ENCODE results near the gene DDHD1. TPM values are rescaled to one million over a fixed set of nuclear protein-coding genes. Genes with fewer than 3 reads are reported as not detected.

DDHD1 gene
- total RNA-seq, 5 donors from 2014 or later (not counting 1 experiment from before 2014, with no cell fraction given), result 36.6 to 69.6 (median 45.4) TPM

DNA sequence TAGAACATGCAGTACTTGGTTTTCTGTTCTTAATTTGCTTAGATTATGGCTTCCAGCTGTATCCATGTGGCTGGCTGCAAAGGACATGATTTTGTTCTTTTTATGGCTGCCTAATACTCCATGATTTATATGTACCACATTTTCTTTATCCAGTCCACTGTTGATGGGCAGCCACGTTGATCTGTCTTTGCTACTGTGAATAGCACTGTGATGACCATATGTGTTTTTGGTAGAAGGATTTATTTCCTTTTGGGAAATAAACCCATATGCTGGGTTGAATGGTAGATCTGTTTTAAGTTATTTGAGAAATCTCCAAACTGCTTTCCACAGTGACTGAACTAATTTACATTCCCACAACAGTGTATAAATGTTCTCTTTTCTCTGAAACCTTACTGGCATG lies 116.1 kb downstream of the DDHD1 start:
- ATAC-seq (replicated peaks in 1 of 4) (no peak), DNase-seq (no peak)
- H3K36me3 Mint-ChIP-seq, result peaks cover 72% of the 10 kb centered on the region
- no peaks in the 10 kb centered on the region for H3K4me1 ChIP-seq (ENCODE audit: control insufficient read depth in 1 of 2, extremely low read depth in 1 of 2, insufficient read depth in 2 of 2, low read length in 2 of 2)
- no peak overlapping the region for H3K4me3 Mint-ChIP-seq
- no peak overlapping the region for H3K27ac ChIP-seq (ENCODE audit: low read length)
- H3K36me3 ChIP-seq (ENCODE audit: control insufficient read depth in 2 of 2, extremely low read depth in 1 of 2, insufficient read depth in 1 of 2, low read length in 1 of 2), result peaks cover 2 to 50% of the 10 kb centered on the region in 2 donors
- no peaks in the 10 kb centered on the region for H3K4me1 Mint-ChIP-seq
- H3K27ac Mint-ChIP-seq, result no peak overlapping the region
- H3K9me3 ChIP-seq, result no peaks in the 10 kb centered on the region
- H3K4me3 ChIP-seq (ENCODE audit: control insufficient read depth in 1 of 2, extremely low read depth in 1 of 2, low read length in 1 of 2), result no peak overlapping the region
- ChIA-PET CTCF (no interaction called here), POLR2A (no interaction called here)
- H3K27me3 ChIP-seq (replicated peaks in 1 of 2; ENCODE audit: control insufficient read depth in 2 of 2, extremely low read depth in 1 of 2, insufficient read depth in 2 of 2, low read length in 1 of 2), result no peaks in the 10 kb centered on the region
- no peaks in the 10 kb centered on the region for H3K27me3 Mint-ChIP-seq
- no peaks in the 10 kb centered on the region for H3K9me3 Mint-ChIP-seq
- WGBS (ENCODE audit: insufficient coverage), result no CpG with 5 or more reads among the region's 1 CpG

DNA sequence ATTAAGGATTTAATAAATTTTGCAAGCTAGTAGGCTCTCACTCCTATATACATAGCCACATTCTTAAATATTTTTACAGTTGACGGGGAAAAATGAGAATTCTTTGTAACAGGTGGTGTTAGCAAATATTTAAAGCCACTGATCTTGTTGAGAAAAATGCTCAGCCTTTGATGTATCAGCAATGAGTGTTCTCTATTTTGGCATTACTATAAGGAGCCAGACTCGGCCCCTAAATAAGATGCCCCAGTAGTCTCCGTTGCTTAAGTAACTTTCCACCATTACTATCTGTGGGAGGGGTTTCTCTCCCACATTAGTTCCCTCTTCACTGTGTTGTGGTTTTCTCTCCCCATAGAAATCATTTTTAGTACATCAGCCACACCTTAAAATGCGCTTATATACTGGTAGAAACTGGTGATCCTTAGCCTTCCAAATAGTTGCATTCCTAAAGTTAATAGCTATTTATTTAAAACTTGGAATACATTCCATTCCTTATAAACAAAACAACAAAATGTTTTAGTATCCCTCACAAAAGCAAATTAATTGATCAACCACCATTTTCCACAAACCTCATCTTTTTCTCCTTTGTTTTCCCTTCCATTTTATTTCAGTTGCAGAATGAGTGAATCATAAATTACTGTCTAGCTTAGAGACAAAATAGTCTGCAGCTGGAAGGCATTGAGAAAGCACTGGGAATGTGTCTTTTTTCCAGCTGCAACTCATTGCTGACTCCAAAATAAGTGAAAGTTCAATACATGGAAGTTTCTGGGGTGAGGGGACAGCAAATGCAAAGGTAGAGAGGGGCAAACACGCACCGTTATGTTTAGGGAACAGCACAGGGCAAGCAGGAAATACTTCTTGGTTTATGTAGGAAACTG lies 117.5 kb downstream of the DDHD1 start:
- H3K36me3 Mint-ChIP-seq, result peaks cover 58% of the 10 kb centered on the region
- no peak overlapping the region for H3K27ac Mint-ChIP-seq
- Histone ChIP-seq H3K4me1 (ENCODE audit: control insufficient read depth in 1 of 2, extremely low read depth in 1 of 2, insufficient read depth in 2 of 2, low read length in 2 of 2) (no peaks in the 10 kb centered on the region), H3K27me3 (replicated peaks in 1 of 2; ENCODE audit: control insufficient read depth in 2 of 2, extremely low read depth in 1 of 2, insufficient read depth in 2 of 2, low read length in 1 of 2) (no peaks in the 10 kb centered on the region), H3K36me3 (ENCODE audit: control insufficient read depth in 2 of 2, extremely low read depth in 1 of 2, insufficient read depth in 1 of 2, low read length in 1 of 2) (peaks cover 2 to 37% of the 10 kb centered on the region in 2 donors), H3K4me3 (ENCODE audit: control insufficient read depth in 1 of 2, extremely low read depth in 1 of 2, low read length in 1 of 2) (no peak overlapping the region), H3K27ac (ENCODE audit: low read length) (no peak overlapping the region), H3K9me3 (no peaks in the 10 kb centered on the region)
- ATAC-seq (replicated peaks in 1 of 4) (no peak), DNase-seq (no peak)
- H3K9me3 Mint-ChIP-seq, result no peaks in the 10 kb centered on the region
- ChIA-PET POLR2A (no interaction called here), CTCF (no interaction called here)
- H3K4me3 Mint-ChIP-seq, result no peak overlapping the region
- no peaks in the 10 kb centered on the region for H3K27me3 Mint-ChIP-seq
- H3K4me1 Mint-ChIP-seq, result no peaks in the 10 kb centered on the region
- 100% methylated on average over 2 of the region's 6 CpGs for WGBS (ENCODE audit: insufficient coverage)

DNA sequence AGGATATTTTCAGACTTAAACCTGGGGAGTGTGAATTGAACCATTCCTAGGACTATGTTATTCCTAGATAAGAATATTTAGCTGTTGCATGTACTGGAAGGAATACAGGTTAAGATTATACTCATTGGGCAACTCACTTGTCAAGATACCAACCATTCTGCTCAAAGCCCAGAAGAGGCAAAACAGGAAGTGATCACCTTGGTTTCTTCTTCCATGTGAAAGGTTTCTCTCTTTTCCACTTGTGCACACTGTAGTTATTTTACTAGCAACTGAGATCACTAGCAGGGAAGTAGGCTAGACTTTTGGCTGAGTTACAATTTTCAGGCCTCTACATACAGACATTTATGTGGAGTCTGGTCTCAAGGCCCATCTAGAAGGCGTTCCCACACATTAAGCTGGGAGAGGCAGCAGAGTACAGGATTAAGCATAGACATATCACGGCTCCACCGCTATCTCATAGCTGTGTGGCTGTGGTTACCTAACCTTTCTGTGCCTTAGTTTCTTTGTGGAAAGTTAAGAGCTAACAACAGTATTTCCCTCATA lies 118.4 kb downstream of the DDHD1 start:
- no peaks in the 10 kb centered on the region for H3K27me3 Mint-ChIP-seq
- H3K27ac Mint-ChIP-seq, result no peak overlapping the region
- H3K4me1 Mint-ChIP-seq, result no peaks in the 10 kb centered on the region
- Histone ChIP-seq H3K9me3 (no peaks in the 10 kb centered on the region), H3K4me3 (ENCODE audit: control insufficient read depth in 1 of 2, extremely low read depth in 1 of 2, low read length in 1 of 2) (no peak overlapping the region), H3K4me1 (ENCODE audit: control insufficient read depth in 1 of 2, extremely low read depth in 1 of 2, insufficient read depth in 2 of 2, low read length in 2 of 2) (no peaks in the 10 kb centered on the region), H3K27me3 (replicated peaks in 1 of 2; ENCODE audit: control insufficient read depth in 2 of 2, extremely low read depth in 1 of 2, insufficient read depth in 2 of 2, low read length in 1 of 2) (no peaks in the 10 kb centered on the region), H3K27ac (ENCODE audit: low read length) (no peak overlapping the region), H3K36me3 (ENCODE audit: control insufficient read depth in 2 of 2, extremely low read depth in 1 of 2, insufficient read depth in 1 of 2, low read length in 1 of 2) (peaks cover 2 to 28% of the 10 kb centered on the region in 2 donors)
- WGBS (ENCODE audit: insufficient coverage), result 100% methylated on average over 2 of the region's 3 CpGs
- peaks cover 55% of the 10 kb centered on the region for H3K36me3 Mint-ChIP-seq
- ATAC-seq (replicated peaks in 1 of 4) (no peak), DNase-seq (no peak)
- ChIA-PET POLR2A (no interaction called here), CTCF (no interaction called here)
- H3K4me3 Mint-ChIP-seq, result no peak overlapping the region
- H3K9me3 Mint-ChIP-seq, result peaks cover 0 to 4% (median 4%) of the 10 kb centered on the region in 3 donors

DNA sequence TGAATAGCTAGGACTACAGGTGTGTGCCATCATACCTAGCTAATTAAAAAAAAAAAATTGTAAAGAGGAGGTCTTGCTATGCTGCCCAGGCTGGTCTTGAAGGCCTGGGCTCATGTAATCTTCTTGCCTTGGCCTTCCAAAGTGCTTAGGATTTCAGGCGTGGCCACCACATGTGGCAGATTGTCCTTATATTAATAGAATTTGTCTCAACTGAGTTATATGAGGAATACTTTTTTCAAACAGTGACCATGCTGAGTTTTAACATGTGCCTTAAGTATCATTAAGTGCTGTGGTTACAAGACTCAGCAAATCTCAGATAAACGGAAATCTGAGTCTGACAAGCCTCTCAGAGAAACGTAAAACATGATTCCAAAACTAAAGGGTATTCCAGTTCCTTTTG lies 119.1 kb downstream of the DDHD1 start:
- Mint-ChIP-seq H3K4me1 (peaks cover 0 to 3% (median 0%) of the 10 kb centered on the region in 3 donors), H3K27ac (no peak overlapping the region), H3K4me3 (no peak overlapping the region), H3K27me3 (no peaks in the 10 kb centered on the region), H3K9me3 (peaks cover 3 to 9% (median 8%) of the 10 kb centered on the region in 3 donors), H3K36me3 (peaks cover 52% of the 10 kb centered on the region)
- H3K4me3 ChIP-seq (ENCODE audit: control insufficient read depth in 1 of 2, extremely low read depth in 1 of 2, low read length in 1 of 2), result no peak overlapping the region
- no peak overlapping the region for H3K27ac ChIP-seq (ENCODE audit: low read length)
- CTCF ChIA-PET, result interaction anchor here in 1 of 2 donors (0.5 kb wide), 1 partner anchor 41 kb away, joined by 3 read pairs; no protein-coding TSS in a partner anchor
- peaks cover 2 to 21% of the 10 kb centered on the region in 2 donors for H3K36me3 ChIP-seq (ENCODE audit: control insufficient read depth in 2 of 2, extremely low read depth in 1 of 2, insufficient read depth in 1 of 2, low read length in 1 of 2)
- ATAC-seq (replicated peaks in 1 of 4), result no peak
- no peaks in the 10 kb centered on the region for H3K27me3 ChIP-seq (replicated peaks in 1 of 2; ENCODE audit: control insufficient read depth in 2 of 2, extremely low read depth in 1 of 2, insufficient read depth in 2 of 2, low read length in 1 of 2)
- POLR2A ChIA-PET, result interaction anchor here in 1 of 2 donors (0.7 kb wide), 1 partner anchor 131 kb away, joined by 4 read pairs; no protein-coding TSS in a partner anchor
- H3K9me3 ChIP-seq, result no peaks in the 10 kb centered on the region
- DNase-seq, result no peak
- H3K4me1 ChIP-seq (ENCODE audit: control insufficient read depth in 1 of 2, extremely low read depth in 1 of 2, insufficient read depth in 2 of 2, low read length in 2 of 2), result no peaks in the 10 kb centered on the region
- WGBS (ENCODE audit: insufficient coverage), result 100% methylated on average over 2 of the region's 3 CpGs

DNA sequence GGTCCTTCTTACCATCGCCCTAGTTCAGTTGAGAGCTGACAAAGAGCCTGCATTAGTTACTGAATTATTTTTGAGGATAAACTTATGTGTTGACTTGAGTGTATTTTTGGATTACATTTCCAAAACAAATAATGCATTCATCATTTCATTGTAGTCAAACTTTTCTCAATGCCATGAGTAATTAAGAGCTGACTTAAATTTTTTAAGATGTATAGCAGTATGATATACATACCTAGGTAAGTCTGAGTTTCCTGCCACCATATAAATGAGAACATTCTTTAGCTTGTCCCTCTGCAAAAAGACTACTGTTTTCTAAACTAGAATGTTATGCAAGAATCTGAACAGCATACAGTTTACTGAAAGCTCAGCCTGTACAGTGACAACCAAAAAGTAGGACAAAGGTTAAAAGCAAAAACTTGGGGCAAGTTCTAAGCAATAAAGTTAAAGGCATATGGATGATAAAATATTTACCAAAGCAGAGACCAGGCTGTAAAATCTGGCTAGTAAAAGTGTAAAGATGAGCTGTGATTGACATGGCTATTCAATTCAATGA lies 120.2 kb downstream of the DDHD1 start:
- Histone ChIP-seq H3K9me3 (no peaks in the 10 kb centered on the region), H3K36me3 (ENCODE audit: control insufficient read depth in 2 of 2, extremely low read depth in 1 of 2, insufficient read depth in 1 of 2, low read length in 1 of 2) (peaks cover 2 to 10% of the 10 kb centered on the region in 2 donors), H3K4me3 (ENCODE audit: control insufficient read depth in 1 of 2, extremely low read depth in 1 of 2, low read length in 1 of 2) (no peak overlapping the region), H3K27me3 (replicated peaks in 1 of 2; ENCODE audit: control insufficient read depth in 2 of 2, extremely low read depth in 1 of 2, insufficient read depth in 2 of 2, low read length in 1 of 2) (no peaks in the 10 kb centered on the region), H3K27ac (ENCODE audit: low read length) (no peak overlapping the region), H3K4me1 (ENCODE audit: control insufficient read depth in 1 of 2, extremely low read depth in 1 of 2, insufficient read depth in 2 of 2, low read length in 2 of 2) (no peaks in the 10 kb centered on the region)
- ATAC-seq (replicated peaks in 1 of 4), result no peak
- Mint-ChIP-seq H3K27ac (no peak overlapping the region), H3K4me3 (no peak overlapping the region), H3K36me3 (peaks cover 41% of the 10 kb centered on the region), H3K4me1 (peaks cover 3 to 10% (median 8%) of the 10 kb centered on the region in 3 donors), H3K9me3 (peaks cover 3 to 9% (median 8%) of the 10 kb centered on the region in 3 donors), H3K27me3 (no peaks in the 10 kb centered on the region)
- WGBS (ENCODE audit: insufficient coverage), result no CpG with 5 or more reads among the region's 1 CpG
- ChIA-PET POLR2A (no interaction called here), CTCF (no interaction called here)
- no peak for DNase-seq

DNA sequence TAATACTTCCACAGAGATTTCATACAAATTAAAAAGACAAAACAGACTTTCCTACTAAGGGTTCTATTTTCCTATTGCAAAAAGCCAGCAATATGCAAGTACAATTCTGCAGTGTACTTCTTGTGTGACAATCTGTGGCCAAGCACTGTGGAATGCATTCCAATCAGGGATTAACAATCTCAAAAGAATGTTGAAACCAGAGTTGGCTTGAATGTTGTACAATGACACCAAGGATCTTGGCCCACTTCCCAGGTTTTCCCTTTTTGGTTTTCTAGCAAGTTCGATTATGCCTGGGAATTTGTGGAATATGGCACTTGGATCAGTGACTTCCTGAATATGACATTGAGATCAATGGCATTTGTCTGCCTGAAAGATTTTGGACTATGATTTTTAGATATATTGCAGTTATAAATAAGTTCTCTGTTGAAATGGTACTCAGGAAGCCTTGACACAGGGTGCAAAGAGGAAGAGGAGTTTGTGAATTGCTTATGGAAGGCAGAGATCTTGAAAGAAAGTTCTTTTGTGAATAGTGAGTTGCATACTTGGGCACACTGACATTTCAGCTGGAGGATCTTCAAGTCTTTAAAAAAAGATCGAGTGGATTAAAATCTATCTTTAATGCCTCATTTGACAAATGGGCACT lies 120.8 kb downstream of the DDHD1 start:
- POLR2A ChIA-PET, result interaction anchor here in 1 of 2 donors (0.6 kb wide), 1 partner anchor 29 kb away, joined by 3 read pairs; no protein-coding TSS in a partner anchor
- CTCF ChIA-PET, result no interaction called here
- Mint-ChIP-seq H3K9me3 (peaks cover 3 to 9% (median 8%) of the 10 kb centered on the region in 3 donors), H3K27ac (no peak overlapping the region), H3K27me3 (no peaks in the 10 kb centered on the region), H3K36me3 (peaks cover 34% of the 10 kb centered on the region), H3K4me1 (peaks cover 10 to 16% (median 15%) of the 10 kb centered on the region in 3 donors), H3K4me3 (no peak overlapping the region)
- Histone ChIP-seq H3K36me3 (ENCODE audit: control insufficient read depth in 2 of 2, extremely low read depth in 1 of 2, insufficient read depth in 1 of 2, low read length in 1 of 2) (peaks cover 0 to 10% of the 10 kb centered on the region in 2 donors), H3K9me3 (no peaks in the 10 kb centered on the region), H3K27ac (ENCODE audit: low read length) (no peak overlapping the region), H3K4me3 (ENCODE audit: control insufficient read depth in 1 of 2, extremely low read depth in 1 of 2, low read length in 1 of 2) (no peak overlapping the region), H3K27me3 (replicated peaks in 1 of 2; ENCODE audit: control insufficient read depth in 2 of 2, extremely low read depth in 1 of 2, insufficient read depth in 2 of 2, low read length in 1 of 2) (no peaks in the 10 kb centered on the region), H3K4me1 (ENCODE audit: control insufficient read depth in 1 of 2, extremely low read depth in 1 of 2, insufficient read depth in 2 of 2, low read length in 2 of 2) (no peaks in the 10 kb centered on the region)
- no peak for ATAC-seq (replicated peaks in 1 of 4)
- WGBS (ENCODE audit: insufficient coverage), result 100% methylated on average over 1 of the region's 2 CpGs
- DNase-seq, result no peak

All from T-cell (primary cell).